IPS-NIHi7 (cell line): ENCODE measurements around the gene MBNL2.

Experiments used
- DNase-seq: peaks from one replicate; pipeline ENCODE4 v3.0.0; 2012; ENCODE audit warnings: mixed read lengths; ENCODE audit errors: extremely low spot score

MBNL2 gene

DNA sequence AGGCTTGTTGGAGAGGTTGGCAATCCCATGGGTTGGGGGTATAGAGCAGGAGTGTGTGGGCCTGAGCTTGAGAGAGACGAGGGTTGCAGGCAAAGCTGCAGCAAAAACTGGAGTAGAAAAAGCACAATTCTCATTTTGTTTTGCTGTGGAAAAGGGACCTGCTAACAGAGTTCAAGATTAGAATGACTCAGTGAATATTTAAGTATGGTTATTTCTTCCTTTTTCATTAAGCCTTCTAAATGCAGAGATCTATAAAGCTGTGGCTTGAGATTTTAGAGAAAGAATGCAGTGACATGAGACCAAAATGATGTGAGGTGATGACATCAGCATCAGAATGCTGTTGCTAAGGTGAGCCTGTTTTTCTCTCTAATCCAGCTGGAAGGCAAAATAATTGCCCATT, 10.8 kb upstream of the MBNL2 start:
- no peak for DNase-seq

DNA sequence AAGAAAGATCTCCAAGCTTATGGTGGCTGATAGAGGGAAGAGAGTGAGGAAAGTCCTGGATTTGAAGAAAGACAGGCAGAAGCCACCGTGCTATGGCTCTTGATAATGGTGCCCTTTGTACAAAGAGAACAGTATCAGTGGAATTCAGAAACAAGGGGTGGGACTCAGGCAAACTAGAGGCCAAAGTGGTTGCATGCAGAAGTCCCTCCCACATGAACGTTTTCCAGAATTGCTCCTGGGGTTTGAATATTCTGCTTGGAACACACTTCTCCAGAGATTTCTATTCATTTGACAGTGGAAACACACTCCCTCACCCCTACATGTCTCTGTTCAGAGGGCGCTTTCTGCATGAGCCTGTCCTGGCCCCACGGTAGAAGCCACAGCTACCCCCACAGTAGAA, 10.1 kb upstream of the MBNL2 start:
- no peak for DNase-seq

DNA sequence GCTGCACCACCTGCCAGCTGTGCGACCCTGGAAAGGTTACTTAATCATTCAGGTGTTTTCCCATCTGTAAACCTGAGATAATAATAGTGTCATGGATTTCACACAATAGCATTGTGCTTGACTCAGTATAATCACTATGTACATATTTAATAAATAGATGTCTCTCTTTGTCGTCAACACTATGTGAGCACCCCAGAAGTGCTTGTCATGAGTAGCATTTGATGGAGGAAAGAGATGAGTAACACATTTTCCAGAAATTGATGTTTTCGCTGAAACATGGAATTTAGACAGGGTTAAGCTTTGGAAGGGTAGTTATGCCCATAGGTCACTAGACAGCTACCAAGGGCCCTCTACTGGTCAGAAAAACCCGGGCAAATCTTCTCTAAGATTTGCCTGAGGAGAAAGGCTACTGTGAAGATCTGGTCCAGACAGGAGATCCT, 9.5 kb upstream of the MBNL2 start:
- DNase-seq = peak; percentile 39

DNA sequence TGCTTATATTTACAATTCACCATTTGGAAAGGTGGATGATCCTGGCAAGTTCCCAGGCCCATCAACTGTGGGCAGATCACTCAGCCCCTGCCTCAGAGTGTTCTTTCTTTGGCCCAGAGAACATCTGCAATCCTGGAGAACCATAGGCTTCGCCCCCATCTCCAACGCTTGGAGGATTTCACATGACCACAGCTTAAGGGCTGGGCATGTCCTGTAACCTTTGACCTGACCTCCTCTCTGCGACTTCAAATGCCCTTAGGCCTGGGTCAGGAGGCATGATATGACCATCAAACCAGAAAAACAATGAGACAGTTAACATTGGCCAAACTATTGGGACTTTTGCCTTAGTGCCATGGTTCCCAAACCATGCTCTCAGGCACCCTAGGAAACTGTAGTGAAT, 7.2 kb upstream of the MBNL2 start:
- DNase-seq = no peak

DNA sequence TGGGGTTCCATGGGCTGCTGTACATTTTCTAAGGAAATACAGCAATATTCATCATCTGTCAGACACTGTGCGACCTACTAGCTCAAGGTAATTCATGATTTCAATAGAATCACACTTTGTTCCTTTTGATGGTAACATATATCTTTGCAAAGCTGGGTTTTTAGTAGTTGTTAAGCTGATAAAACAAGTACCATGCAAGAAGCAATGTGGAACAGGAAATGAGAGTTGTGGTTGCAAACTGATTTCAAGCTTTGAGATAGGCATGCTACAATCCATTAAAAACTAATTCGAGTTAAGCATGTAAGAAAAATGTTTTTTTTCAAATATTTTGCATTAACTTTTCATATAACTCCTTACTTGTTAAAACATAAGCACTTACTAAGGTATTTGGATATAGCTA, 6.8 kb upstream of the MBNL2 start:
- DNase-seq = no peak

DNA sequence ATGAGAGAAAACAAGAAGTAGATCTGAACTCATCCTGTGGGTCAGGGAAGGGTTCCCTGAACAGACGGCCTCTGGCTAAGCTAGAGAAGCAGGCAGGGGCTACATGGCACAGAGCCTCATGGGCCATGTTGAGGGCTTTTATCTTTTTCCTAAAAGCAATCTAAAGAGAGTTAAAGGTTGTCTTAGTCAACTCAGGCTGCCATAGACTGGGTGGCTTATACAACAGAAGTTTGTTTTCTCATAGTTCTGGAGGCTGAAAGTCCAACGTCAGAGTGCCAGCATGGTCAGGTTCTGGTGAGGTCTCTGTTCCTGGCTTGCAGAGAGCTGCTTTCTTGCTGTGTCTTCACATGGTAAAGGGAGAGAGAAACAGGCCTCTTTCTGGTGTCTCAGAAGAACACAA, 2.9 kb upstream of the MBNL2 start:
- no peak for DNase-seq

DNA sequence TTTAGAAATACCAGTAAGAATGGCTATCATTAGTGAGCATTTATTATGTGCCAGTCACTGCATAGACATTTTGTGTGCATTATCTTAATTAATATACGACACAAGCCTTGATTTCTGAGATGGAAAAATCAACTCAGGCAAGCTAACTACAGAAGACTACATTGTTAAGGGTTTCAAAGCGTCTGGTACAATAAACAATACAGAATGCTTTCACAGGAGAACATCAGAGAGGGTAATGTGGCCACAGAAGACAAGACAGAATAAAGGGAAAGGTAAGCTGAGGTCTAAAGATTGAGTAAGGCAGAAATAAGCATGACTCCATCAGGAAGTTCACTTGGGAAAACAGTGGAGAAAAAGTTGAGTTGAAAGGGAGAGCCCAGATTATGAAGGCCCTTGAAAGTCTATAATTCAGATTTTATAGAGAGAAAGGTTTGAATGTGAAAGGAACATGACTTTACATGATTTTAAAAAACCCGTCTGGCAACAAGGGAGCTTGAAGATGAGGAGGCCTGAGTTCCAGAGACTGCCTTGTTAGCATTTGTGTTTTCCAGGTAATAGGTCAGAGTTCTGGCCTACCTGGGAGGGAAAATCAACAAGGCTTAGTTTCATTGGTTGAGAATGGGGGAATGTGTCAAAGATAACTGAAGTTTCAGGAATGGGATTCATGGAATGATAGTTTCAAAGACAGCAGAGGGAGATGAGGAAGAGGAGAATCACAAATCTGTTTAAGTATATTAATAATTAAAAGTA, 1.8 kb upstream of the MBNL2 start:
- no peak for DNase-seq

DNA sequence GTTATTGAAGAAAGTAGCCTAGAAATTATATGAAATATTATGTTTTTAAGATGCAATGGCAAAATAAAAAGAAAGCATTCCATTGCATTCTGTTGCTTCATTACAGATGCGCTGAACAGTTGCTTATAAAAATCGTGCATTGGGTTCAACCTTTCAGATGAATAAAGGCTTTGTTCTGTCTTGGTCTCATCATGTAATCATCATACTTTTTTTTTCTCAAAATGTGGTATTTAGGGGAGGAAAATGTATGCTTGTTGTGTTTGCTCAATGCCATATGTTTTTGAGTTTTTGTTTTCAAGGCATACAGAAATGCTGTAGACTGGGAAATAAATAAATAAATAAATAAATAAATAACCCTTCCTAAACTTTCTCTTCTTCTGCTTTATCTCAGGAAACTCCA, 1.1 kb upstream of the MBNL2 start:
- no peak for DNase-seq

DNA sequence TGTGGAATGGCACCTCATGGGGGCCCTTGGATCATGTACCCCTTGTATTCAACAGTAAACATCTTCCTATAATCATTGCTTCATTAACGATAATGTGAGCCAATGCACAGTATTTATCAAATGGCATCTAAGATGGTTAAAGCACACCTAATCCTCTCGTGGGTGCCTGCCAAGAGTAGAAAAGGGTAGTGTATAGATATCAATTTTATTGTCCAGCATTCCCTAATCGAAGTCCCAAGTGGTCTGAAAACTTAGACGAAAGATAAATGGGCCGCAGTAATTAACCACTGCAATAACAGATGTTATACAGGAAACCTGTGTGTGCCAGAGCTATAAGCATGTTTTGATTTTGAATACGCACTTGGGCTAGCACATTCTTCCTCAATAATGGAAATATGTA, 667 bp upstream of the MBNL2 start:
- no peak for DNase-seq

DNA sequence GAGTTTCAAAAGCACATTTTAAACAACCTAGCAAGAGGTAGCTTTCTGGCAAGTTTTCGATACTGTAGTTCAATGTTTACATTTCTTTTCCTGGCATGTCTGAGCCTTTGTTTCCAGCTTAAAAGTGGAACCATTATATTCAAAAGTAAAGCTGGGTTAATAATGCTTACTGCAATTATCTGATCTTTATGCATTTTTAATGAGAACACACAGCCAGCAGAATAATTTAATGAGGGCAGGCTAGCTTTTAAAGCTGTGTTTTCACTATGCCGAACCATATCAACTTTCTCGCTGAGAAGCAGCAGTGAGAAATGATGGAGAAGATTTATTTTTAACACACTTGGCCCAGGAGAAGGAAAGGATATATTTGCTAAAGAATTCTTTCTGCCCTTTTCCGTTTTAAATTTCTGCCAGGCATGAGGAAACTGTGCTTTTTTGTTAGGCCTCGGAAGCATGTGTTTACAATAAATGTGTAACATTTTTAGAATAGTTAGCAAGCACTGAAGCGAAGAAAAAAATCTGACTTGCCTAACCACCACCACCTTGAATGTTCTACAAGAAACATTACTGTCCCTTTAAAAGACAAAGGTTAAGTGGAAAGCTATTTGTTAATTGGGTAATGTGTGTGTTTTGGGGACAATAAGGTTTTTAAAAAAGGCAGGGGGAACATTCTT, 1.0 kb downstream of the MBNL2 start:
- DNase-seq = no peak

DNA sequence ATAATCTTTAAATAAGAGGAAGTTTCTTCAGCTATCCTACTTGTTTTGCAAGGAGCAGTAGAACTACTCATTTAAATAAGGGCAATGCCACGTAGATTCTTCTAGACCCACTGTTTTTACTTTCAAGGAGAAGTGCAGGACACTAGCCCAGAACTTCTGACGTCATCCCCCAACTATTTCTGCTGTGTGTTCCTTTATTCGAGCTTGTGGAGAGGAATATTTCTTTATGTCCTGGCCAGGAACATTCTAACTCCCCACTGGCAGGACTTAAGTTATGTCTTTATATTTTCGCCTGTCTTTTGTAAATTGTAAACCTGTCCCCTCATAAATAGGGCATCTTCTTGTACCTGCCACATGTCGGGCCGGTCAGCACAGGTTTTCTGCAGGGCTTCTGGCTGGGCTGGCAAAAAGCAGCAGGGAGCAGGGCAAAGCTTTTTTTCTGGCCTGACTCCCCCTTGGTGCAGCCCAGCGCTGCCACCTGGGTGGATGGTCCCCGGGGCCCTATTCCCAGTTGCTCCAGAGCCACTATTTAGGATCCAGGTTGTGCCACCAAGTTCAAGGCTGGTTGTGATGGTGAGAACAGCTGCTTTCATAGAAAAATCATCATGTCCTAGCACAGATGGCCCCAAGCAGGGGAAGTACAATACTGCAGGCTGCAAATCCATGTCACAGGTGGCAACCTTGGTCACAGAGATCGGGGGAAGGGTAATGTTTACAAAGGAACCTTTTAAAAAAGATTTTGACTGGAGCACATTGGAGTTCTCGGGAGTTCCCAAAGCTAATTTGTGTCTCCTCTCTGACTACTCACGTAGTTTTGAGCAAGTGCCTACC, 1.8 kb downstream of the MBNL2 start:
- no peak for DNase-seq

DNA sequence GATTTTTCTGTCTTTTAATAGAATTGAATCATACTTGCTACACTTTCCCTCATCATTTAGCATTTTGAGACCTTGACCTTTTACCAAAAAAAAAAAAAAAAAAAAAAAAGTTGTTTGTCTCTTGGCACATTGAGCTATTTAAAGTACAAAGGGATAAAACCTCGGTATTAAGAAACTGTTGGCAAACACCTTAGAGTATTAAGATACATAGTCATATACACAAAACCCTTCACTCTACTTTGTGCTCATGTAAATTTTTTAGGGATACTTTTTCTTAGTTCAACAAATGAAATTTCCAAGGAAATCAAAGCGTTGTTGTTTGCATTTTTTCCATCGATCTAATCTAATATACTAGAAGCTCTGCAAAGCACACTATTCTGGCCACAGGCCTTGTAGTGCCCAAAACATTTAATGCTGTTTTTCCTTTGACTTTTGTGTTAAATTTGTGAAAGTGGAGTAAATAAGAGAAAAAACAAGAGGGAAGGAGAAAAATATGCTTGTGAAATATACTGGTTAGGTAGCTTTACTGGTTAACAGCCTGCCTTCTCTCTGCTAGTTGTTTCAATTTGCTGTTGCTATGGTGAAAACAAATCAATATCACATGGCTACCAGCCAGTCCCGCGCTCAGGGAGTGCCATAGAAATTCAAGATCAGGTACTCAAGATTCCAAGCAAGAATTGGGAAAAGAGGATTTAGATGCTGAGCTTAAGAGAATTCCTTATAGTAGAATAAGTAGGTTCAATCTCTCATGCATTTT, 2.6 kb downstream of the MBNL2 start:
- DNase-seq = no peak

DNA sequence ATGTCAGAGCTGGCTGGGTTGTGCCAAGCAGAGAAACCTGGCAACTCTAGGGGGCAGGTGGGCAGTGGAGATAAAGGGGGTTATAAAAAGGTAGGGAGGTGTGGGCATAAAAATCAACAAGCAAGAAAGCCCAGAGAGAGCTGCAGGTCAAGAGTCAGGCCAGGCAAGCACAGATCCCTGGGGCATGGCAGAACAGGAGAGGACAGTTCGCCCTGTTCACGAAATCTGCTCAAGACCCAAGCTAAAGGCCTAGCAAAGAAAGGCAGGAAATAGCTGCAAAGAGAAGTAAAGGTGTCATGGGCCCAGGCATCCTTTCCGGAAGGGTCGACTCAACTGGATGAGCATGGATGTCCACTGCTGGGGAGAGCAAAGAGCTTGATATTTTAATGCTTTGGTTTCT, 3.4 kb downstream of the MBNL2 start:
- no peak for DNase-seq

DNA sequence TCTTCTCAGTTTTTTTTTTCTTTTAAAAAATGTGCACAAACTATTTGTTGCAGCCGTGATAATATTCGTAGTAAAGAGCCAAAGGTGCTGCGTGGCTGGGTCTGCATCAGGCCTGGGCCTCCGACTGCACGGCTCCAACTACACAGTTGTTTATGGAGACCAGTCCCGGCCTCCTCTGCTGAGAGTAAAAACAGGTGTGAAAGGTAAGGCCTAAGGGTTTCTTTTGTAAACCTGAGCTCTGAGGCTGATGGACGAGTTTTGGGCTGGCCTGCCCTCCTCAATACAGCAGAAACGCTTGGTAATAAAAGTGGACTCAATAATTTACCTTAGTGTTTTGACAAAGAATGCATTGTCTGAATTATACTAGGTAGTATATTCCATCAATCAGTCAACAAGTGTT, 3.9 kb downstream of the MBNL2 start:
- no peak for DNase-seq

DNA sequence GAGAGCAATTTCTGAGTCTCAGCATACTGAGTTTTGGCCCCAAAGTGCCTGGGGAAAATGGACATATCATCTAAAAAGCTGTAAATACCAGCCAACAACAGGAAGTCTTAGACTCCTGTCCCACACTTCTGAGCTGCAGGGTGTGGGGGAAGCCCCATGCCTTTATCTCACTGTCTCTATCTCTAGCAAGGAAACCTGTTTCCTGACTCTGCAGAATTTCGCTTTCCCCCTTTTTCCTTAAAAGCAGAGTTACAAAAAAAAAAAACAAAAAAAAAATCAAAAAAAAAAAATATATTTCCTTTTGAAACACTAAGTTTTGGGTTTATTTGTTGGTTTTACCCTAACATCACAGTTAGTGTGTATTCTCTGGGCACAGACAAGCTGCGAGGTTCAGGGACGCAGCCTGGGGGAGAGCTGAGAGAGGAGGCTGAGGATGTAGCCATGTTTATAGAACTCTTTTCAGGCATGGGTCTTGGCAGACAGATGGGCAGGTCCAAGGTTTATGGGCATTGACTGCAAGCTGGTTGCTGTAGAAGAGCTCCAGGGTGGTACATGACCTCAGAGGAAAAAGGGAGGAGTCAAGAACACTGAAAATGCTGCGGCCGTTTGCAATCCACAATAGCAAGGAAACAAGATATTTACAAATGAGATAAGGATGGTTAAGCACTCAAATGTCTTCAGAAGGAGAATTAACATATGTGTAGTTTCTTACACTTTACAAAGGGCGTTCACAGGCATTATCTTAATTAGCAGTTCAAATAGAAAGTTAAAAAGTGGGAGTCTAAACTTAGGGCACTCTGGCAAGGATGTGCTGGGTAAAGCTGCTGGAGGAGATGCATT, 4.9 kb downstream of the MBNL2 start:
- DNase-seq = peak; percentile 48

DNA sequence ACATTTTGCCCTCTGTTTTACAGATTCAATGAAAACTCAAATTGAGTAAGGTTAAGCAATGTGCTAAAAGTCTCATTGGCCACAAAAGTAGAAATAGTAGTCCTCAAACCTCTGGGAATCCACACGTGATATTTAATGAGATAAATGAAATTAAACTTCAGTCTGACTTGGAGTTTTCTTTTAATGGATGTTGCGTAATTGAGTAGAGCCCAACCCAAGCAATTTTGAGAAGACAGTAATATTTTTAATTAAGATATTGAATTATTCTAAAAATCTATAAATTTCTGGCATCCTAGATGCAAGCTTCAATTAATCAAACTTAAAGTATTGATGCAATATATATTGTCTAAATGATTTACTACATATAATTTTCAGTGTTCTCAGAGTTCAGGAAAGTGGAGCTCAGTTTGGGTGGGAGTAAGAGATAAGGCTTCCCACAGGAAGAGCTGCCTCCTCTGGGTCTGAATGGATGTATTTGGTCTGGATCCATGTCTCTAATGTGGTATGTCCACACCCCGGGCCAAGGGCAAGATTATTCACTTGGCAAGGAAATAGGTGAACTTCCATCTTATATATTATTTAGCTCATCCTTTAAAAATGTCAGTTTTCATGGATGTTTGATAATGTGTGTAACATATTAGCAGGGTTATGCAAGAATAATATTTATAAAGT, 6.9 kb downstream of the MBNL2 start:
- no peak for DNase-seq

DNA sequence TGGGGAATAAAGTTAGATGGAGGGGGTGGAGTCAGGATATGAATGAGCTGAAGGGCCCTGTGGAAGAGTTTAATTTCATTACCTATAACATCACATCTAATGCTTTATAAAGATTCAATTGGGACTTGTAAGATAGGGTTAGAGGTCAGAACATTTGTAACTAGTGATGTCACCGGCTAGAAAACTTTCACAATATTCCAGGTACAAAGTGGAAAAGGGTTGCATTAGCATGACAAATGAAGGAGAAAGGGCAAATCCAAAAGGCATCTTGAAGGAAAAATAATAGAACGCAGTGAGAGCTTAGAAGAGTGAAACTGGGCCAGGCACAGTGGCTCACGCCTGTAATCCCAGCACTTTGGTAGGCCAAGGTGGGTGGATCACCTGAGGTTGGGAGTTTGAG, 7.6 kb downstream of the MBNL2 start:
- DNase-seq = no peak

DNA sequence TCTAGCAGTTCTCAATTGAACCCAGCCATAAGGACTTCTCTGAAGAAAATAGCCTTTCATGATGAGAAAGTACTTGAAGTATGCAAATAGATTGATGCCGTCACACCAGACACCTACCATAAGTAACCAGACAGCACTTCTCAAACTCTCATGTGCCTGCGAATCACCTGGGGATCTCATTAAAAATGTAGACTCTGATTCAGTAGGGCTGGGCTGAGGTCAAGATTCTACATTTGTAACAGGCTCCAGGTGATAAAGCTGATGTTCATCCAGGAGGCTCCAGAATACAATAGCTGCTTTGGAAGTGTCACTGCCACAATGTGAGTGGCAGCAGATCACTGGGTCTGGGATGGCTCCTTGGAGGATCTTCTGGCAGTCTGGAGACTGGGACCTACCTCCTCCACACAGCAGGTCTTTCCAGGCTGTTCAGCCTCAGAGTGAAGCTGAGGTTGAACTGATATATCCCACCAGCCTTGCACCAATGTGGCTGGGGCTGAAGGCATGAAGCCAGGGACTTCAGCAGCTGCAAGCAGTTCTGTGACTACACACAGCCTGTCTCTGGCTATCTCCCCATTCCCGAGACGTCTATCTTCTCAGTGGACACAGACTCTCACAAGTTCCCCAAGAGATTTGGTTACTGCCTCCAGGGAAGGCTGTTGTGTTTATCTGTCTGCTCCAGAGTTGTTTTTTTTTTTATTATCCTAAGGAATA, 9.1 kb downstream of the MBNL2 start:
- DNase-seq = no peak

DNA sequence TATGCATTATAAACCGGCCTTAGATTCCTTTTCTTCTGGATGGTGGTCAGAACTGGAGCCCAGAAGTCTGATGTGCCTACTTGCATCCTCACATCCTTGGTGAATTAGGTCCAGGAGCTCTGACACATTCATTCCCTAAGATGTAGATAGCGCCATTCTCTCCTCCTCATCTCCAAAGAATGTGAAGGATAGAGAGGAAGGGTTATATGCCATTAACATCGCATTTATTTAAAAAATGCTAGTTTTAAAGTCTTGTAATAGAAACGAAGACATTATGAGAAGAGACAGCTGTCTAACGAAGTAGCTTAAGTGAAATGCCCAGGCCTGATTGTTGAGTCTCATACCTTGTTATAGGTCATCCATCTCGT, 9.7 kb downstream of the MBNL2 start:
- no peak for DNase-seq

DNA sequence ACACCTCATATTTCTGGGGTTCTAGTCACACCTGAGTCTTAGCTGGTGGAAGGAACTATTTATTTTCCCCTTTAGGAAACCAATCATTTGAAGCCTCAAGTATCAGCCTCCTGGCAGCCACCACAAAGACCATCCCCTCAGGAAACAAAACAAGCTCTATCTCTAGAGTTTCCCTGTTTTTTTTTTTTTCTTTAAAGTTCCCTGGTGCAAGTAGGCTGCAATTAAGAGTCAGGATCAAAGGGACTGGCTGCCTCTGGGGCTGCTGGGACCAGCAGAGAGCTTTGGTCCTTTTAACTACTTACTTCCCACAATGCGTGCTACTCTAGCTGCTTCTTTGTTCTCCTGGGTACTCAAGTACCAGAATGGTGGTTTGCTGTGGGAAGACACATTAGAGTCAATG, 11.4 kb downstream of the MBNL2 start:
- no peak for DNase-seq
